HEK293 (cell line): ENCODE data around the gene ERBB4.
"Not testable (repeated sequence)": the region's sequence is repeated elsewhere in the genome, so short reads cannot be mapped to it uniquely, and the experiment has no call there.

Source experiments
- CTCF ChIA-PET: fragments of 350-600 bp; formaldehyde crosslinking; extraction: SDS; loops from one replicate; lab custom pipeline; 2021; ENCODE audit warnings: antibody characterized with exemption; lab: Yijun Ruan, JAX
- POLR2A ChIA-PET: fragments of 300-600 bp; formaldehyde crosslinking; extraction: SDS; loops from one replicate; lab custom pipeline; 2020; ENCODE audit warnings: antibody characterized with exemption, inconsistent platforms; lab: Yijun Ruan, JAX
- H3K27ac ChIP-seq: fragments of 200-500 bp; sonication (Bioruptor generic); 2 replicates; pipeline ENCODE4 v1.5.1; 2014; ENCODE audit warnings: low read depth, low read length, control low read depth, inconsistent platforms; ENCODE audit errors: extremely low read depth
- H3K36me3 ChIP-seq, 2 experiments: fragments of 200-500 bp in 1 of 2; sonication (Bioruptor generic) in 1 of 2; 1 replicate in 1 of 2; 2 replicates in 1 of 2; pipeline ENCODE4 v1.5.1; 2014 to 2017; ENCODE audit warnings: inconsistent platforms in 2 of 2, low read length in 2 of 2; ENCODE audit not compliant: control insufficient read depth in 2 of 2, insufficient read depth in 1 of 2
- H3K4me1 ChIP-seq: fragments of 200-500 bp; sonication (Bioruptor generic); 2 replicates; pipeline ENCODE4 v1.5.1; 2014; ENCODE audit warnings: mild to moderate bottlenecking, low read length, inconsistent platforms; ENCODE audit not compliant: control insufficient read depth, insufficient read depth
- H3K4me3 ChIP-seq: 2 replicates; pipeline ENCODE4 v1.5.1; 2011; ENCODE audit warnings: low read depth, mild to moderate bottlenecking, control low read depth, low read length, moderate library complexity
- H3K9me3 ChIP-seq: fragments of 200-500 bp; sonication (Bioruptor generic); 2 replicates; pipeline ENCODE4 v1.5.1; 2014; ENCODE audit warnings: low read depth, low read length, inconsistent platforms; ENCODE audit not compliant: control insufficient read depth, insufficient read depth
- ATF2 ChIP-seq: fragments of 450-650 bp; formaldehyde crosslinking; IDR thresholded peaks from 2 replicates; pipeline ENCODE4 v1.5.1; 2016; ENCODE audit warnings: missing biosample characterization, missing genetic modification characterization, low read depth
- KLF8 ChIP-seq: fragments of 450-650 bp; formaldehyde crosslinking; IDR thresholded peaks from 2 replicates; pipeline ENCODE4 v1.5.1; 2016; ENCODE audit warnings: missing biosample characterization, missing genetic modification characterization
- SP3 ChIP-seq: fragments of 450-650 bp; formaldehyde crosslinking; IDR thresholded peaks from 2 replicates; pipeline ENCODE4 v1.5.1; 2016; ENCODE audit warnings: missing biosample characterization, missing genetic modification characterization
- SP7 ChIP-seq: fragments of 450-650 bp; formaldehyde crosslinking; IDR thresholded peaks from 2 replicates; pipeline ENCODE4 v1.5.1; 2016; ENCODE audit warnings: missing biosample characterization, missing genetic modification characterization
- WT1 ChIP-seq: fragments of 450-650 bp; formaldehyde crosslinking; IDR thresholded peaks from 2 replicates; pipeline ENCODE4 v1.5.1; 2016; ENCODE audit warnings: missing biosample characterization, missing genetic modification characterization
- ZBTB20 ChIP-seq: fragments of 450-650 bp; formaldehyde crosslinking; IDR thresholded peaks from 2 replicates; pipeline ENCODE4 v1.5.1; 2016; ENCODE audit warnings: missing biosample characterization, missing genetic modification characterization
- ZBTB48 ChIP-seq: fragments of 450-650 bp; formaldehyde crosslinking; IDR thresholded peaks from 2 replicates; pipeline ENCODE4 v1.5.1; 2016; ENCODE audit warnings: missing biosample characterization, missing genetic modification characterization
- ZFP41 ChIP-seq: fragments of 450-650 bp; formaldehyde crosslinking; IDR thresholded peaks from 2 replicates; pipeline ENCODE4 v1.5.1; 2016; ENCODE audit warnings: missing biosample characterization, missing genetic modification characterization, borderline replicate concordance
- ZIC2 ChIP-seq: fragments of 450-650 bp; formaldehyde crosslinking; IDR thresholded peaks from 2 replicates; pipeline ENCODE4 v1.5.1; 2016; ENCODE audit warnings: missing biosample characterization, missing genetic modification characterization
- ZNF2 ChIP-seq: fragments of 450-650 bp; formaldehyde crosslinking; IDR thresholded peaks from 2 replicates; pipeline ENCODE4 v1.5.1; 2016; ENCODE audit warnings: missing biosample characterization, missing genetic modification characterization
- ZNF214 ChIP-seq: fragments of 450-650 bp; formaldehyde crosslinking; IDR thresholded peaks from 2 replicates; pipeline ENCODE4 v1.5.1; 2017; ENCODE audit warnings: missing biosample characterization, mild to moderate bottlenecking, missing genetic modification characterization, borderline replicate concordance
- ZNF221 ChIP-seq: fragments of 450-650 bp; formaldehyde crosslinking; IDR thresholded peaks from 2 replicates; pipeline ENCODE4 v1.5.1; 2017; ENCODE audit warnings: missing biosample characterization, missing genetic modification characterization, borderline replicate concordance
- ZNF248 ChIP-seq: fragments of 450-650 bp; formaldehyde crosslinking; IDR thresholded peaks from 2 replicates; pipeline ENCODE4 v1.5.1; 2017; ENCODE audit warnings: missing biosample characterization, missing genetic modification characterization
- ZNF266 ChIP-seq: fragments of 450-650 bp; formaldehyde crosslinking; IDR thresholded peaks from 2 replicates; pipeline ENCODE4 v1.5.1; 2016; ENCODE audit warnings: missing biosample characterization, missing genetic modification characterization, low read depth
- ZNF324 ChIP-seq: fragments of 450-650 bp; formaldehyde crosslinking; IDR thresholded peaks from 2 replicates; pipeline ENCODE4 v1.5.1; 2016; ENCODE audit warnings: missing biosample characterization, missing genetic modification characterization
- ZNF335 ChIP-seq: fragments of 450-650 bp; formaldehyde crosslinking; conservative IDR thresholded peaks from 2 replicates; pipeline ENCODE4 v1.5.1; 2016; ENCODE audit warnings: missing biosample characterization, missing genetic modification characterization
- ZNF514 ChIP-seq: fragments of 450-650 bp; formaldehyde crosslinking; IDR thresholded peaks from 2 replicates; pipeline ENCODE4 v1.5.1; 2016; ENCODE audit warnings: missing biosample characterization, missing genetic modification characterization
- ZNF555 ChIP-seq: fragments of 450-650 bp; formaldehyde crosslinking; conservative IDR thresholded peaks from 2 replicates; pipeline ENCODE4 v1.5.1; 2017; ENCODE audit warnings: missing biosample characterization, mild to moderate bottlenecking, missing genetic modification characterization, inconsistent platforms
- ZNF610 ChIP-seq: fragments of 450-650 bp; formaldehyde crosslinking; IDR thresholded peaks from 2 replicates; pipeline ENCODE4 v1.5.1; 2016; ENCODE audit warnings: missing biosample characterization, missing genetic modification characterization, borderline replicate concordance
- ZNF623 ChIP-seq: fragments of 450-650 bp; formaldehyde crosslinking; IDR thresholded peaks from 2 replicates; pipeline ENCODE4 v1.5.1; 2016; ENCODE audit warnings: missing biosample characterization, missing genetic modification characterization
- ZNF626 ChIP-seq: fragments of 450-650 bp; sonication (Bioruptor Pico); formaldehyde crosslinking; IDR thresholded peaks from 2 replicates; pipeline ENCODE4 v1.5.1; 2018; ENCODE audit warnings: missing biosample characterization, missing genetic modification characterization, inconsistent platforms
- ZNF837 ChIP-seq: fragments of 450-650 bp; formaldehyde crosslinking; IDR thresholded peaks from 2 replicates; pipeline ENCODE4 v1.5.1; 2016; ENCODE audit warnings: missing biosample characterization, missing genetic modification characterization
- TF ChIP-seq, protein P1 (sequence below): fragments of 450-650 bp; formaldehyde crosslinking; IDR thresholded peaks from 2 replicates; pipeline ENCODE4 v1.5.1; 2016; ENCODE audit warnings: missing biosample characterization, missing genetic modification characterization
- TF ChIP-seq, protein P2 (sequence below): fragments of 450-650 bp; formaldehyde crosslinking; IDR thresholded peaks from 2 replicates; pipeline ENCODE4 v1.5.1; 2016; ENCODE audit warnings: missing biosample characterization, missing genetic modification characterization

The ERBB4 gene

DNA sequence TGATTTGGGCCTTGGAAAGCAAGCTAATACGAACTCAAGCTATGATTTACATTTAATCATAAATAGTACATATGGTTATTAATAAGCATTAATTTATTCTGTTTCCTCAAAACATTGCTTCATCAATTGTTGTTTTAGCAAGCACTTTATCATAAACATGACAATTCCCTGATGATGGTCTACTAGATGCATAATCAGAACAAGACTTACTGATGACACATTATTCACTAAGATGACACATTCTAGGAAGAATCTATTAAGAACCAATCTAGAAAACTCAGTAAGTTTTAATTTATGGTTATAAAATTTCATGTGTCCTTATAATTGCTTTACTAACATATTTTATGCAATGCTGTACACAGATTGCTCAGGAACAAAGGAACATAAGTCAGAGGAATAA, 815.2 kb downstream of the ERBB4 start (continued):
- TF ChIP-seq ZNF2 (no peak), ZNF514 (tag by site-specific recombination) (no peak), ZNF214 (tag by site-specific recombination) (no peak)
- TF ChIP-seq, all 188 proteins: peak for 0

GRCh38 chr2:211722928-211723327, 815.7 kb downstream of the ERBB4 start:
- CTCF ChIA-PET, result interaction anchor here (0.6 kb wide), 1 partner anchor 377 kb away, joined by 3 read pairs; no protein-coding TSS in a partner anchor

GRCh38 chr2:211721874-211722273, 816.7 kb downstream of the ERBB4 start:
- H3K36me3 ChIP-seq, H3K4me3 ChIP-seq, H3K9me3 ChIP-seq, H3K4me1 ChIP-seq, POLR2A ChIA-PET, H3K27ac ChIP-seq, CTCF ChIA-PET: not testable (repeated sequence)

More at GRCh38 chr2:211722928-211723327, 815.7 kb downstream of the ERBB4 start:
- no peaks in the 10 kb centered on the region for H3K4me1 ChIP-seq
- TF ChIP-seq ZNF837 (tag by site-specific recombination) (no peak), ZNF335 (no peak), SP7 (tag by site-specific recombination) (peak; percentile 39)
- TF ChIP-seq, all 188 proteins: peak for 1
- no peaks in the 10 kb centered on the region for H3K9me3 ChIP-seq
- H3K27ac ChIP-seq, result no peak overlapping the region
- H3K4me3 ChIP-seq, result no peak overlapping the region
- no peaks in the 10 kb centered on the region for H3K36me3 ChIP-seq
- POLR2A ChIA-PET, result no interaction called here

DNA sequence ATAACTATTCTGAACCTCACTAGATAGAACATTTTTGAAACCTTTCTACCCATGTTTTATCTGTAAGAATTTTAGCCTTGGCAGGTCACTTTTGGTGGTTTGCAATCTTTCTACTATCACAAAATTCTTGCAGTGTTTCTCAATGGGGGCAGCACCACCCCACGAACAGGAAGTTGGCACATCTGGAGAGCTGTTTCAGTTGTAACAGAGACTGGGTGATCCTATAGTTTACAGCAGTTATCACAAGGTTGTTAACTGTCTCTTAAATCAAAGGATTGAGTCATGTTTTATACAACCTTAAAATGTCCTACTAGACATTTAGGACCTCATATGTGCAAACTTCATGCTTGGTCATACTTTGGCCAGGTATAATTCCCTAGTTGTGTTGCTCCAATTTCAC, 829.2 kb downstream of the ERBB4 start:
- CTCF ChIA-PET, result no interaction called here
- TF ChIP-seq WT1 (no peak), ZNF623 (tag by site-specific recombination) (no peak), ZNF324 (no peak), ZNF221 (tag by site-specific recombination) (no peak), ZBTB20 (tag by site-specific recombination) (no peak), SP7 (tag by site-specific recombination) (no peak), ZNF555 (tag by site-specific recombination) (no peak), ZNF626 (tag by site-specific recombination) (no peak), ZNF610 (tag by site-specific recombination) (no peak), ZFP41 (tag by site-specific recombination) (no peak), ZNF266 (tag by site-specific recombination) (no peak), ZIC2 (tag by site-specific recombination) (no peak), ATF2 (tag by site-specific recombination) (no peak), SP3 (tag by site-specific recombination) (no peak), KLF8 (no peak), ZNF248 (tag by site-specific recombination) (no peak), ZBTB48 (tag by site-specific recombination) (no peak)
- TF ChIP-seq, protein P1, sequence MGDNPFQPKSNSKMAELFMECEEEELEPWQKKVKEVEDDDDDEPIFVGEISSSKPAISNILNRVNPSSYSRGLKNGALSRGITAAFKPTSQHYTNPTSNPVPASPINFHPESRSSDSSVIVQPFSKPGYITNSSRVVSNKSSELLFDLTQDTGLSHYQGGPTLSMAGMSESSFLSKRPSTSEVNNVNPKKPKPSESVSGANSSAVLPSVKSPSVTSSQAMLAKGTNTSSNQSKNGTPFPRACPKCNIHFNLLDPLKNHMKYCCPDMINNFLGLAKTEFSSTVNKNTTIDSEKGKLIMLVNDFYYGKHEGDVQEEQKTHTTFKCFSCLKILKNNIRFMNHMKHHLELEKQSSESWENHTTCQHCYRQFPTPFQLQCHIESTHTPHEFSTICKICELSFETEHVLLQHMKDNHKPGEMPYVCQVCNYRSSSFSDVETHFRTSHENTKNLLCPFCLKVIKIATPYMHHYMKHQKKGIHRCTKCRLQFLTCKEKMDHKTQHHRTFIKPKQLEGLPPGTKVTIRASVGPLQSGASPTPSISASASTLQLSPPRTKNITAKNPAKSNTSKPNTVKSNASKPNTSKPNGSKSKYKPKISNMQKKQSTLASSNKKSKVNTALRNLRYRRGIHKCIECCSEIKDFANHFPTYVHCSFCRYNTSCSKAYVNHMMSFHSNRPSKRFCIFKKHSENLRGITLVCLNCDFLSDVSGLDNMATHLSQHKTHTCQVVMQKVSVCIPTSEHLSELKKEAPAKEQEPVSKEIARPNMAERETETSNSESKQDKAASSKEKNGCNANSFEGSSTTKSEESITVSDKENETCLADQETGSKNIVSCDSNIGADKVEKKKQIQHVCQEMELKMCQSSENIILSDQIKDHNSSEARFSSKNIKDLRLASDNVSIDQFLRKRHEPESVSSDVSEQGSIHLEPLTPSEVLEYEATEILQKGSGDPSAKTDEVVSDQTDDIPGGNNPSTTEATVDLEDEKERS (tag by site-specific recombination), result no peak
- TF ChIP-seq, protein P2, sequence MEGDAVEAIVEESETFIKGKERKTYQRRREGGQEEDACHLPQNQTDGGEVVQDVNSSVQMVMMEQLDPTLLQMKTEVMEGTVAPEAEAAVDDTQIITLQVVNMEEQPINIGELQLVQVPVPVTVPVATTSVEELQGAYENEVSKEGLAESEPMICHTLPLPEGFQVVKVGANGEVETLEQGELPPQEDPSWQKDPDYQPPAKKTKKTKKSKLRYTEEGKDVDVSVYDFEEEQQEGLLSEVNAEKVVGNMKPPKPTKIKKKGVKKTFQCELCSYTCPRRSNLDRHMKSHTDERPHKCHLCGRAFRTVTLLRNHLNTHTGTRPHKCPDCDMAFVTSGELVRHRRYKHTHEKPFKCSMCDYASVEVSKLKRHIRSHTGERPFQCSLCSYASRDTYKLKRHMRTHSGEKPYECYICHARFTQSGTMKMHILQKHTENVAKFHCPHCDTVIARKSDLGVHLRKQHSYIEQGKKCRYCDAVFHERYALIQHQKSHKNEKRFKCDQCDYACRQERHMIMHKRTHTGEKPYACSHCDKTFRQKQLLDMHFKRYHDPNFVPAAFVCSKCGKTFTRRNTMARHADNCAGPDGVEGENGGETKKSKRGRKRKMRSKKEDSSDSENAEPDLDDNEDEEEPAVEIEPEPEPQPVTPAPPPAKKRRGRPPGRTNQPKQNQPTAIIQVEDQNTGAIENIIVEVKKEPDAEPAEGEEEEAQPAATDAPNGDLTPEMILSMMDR, result no peak
- Histone ChIP-seq H3K4me3 (no peak overlapping the region), H3K9me3 (no peaks in the 10 kb centered on the region), H3K4me1 (no peaks in the 10 kb centered on the region), H3K27ac (no peak overlapping the region), H3K36me3 (no peaks in the 10 kb centered on the region)
- POLR2A ChIA-PET, result no interaction called here
